ENCODE data around the gene PDE6C.
A peak's percentile ranks its signal among the peaks of the same experiment; 100 is the strongest.
"Not testable (repeated sequence)": the region's sequence is repeated elsewhere in the genome, so short reads cannot be mapped to it uniquely, and the experiment has no call there.

PDE6C gene

DNA sequence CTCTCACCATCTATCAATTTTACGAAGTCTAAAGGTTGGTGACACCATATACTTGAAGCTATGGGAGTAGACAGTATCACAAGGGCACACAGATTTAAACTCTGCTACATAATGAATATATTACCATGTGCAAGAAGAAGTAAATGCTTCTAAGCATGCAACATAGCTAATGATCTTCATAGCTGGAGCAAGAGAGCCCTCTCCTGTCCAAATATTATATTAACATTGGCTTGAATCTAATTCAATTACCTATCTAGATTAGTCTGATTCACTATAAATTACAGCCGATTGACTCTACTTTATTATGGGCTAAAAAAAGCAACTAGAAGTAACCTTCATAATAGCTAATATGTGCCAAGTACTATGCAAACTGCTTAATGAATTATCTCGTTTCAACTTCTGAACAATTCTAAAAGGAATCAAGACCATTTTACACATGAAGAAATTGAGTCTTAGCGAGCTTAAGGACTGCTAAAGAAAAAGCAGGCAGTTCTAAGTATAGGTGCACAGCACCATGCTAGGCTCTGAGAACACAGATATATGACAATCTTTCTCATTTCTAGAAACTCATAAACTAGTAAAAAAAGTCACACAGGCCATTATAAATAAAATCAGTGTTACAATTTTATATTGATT is 68.2 kb downstream of the PDE6C start:
- peak; percentile 4 for DNase-seq (ENCODE audit: low read depth)
- no peak overlapping the region for H3K4me3 ChIP-seq (ENCODE audit: control insufficient read depth, low read depth, low read length)
- TF ChIP-seq, protein P1, sequence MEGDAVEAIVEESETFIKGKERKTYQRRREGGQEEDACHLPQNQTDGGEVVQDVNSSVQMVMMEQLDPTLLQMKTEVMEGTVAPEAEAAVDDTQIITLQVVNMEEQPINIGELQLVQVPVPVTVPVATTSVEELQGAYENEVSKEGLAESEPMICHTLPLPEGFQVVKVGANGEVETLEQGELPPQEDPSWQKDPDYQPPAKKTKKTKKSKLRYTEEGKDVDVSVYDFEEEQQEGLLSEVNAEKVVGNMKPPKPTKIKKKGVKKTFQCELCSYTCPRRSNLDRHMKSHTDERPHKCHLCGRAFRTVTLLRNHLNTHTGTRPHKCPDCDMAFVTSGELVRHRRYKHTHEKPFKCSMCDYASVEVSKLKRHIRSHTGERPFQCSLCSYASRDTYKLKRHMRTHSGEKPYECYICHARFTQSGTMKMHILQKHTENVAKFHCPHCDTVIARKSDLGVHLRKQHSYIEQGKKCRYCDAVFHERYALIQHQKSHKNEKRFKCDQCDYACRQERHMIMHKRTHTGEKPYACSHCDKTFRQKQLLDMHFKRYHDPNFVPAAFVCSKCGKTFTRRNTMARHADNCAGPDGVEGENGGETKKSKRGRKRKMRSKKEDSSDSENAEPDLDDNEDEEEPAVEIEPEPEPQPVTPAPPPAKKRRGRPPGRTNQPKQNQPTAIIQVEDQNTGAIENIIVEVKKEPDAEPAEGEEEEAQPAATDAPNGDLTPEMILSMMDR (IDR thresholded peaks at IDR 0.05; ENCODE audit: control insufficient read depth, insufficient read depth, low read depth, low read length, missing control alignments), result peak; percentile 34

DNA sequence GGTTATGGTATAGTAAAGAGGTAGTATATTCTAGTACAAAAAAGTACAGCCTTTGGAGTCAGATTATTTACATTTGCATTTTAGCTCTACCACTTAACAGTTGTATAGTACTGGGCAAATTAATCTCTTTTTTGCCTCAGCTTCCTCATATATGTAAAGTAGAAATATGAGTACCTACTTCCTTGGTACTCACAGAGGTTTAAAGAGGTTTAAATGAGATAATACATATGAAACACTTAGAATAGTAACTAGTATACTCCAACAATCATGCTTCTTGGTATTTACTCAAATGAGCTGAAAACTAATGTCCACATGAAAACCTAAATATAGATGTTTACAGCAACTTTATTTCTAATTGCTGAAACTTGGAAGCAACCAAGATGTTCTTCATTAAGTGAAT is 75.4 kb downstream of the PDE6C start:
- TF ChIP-seq, protein P1 (IDR thresholded peaks at IDR 0.05; ENCODE audit: control insufficient read depth, insufficient read depth, low read depth, low read length, missing control alignments), result no peak
- no peak overlapping the region for H3K4me3 ChIP-seq (ENCODE audit: control insufficient read depth, low read depth, low read length)
- no peak for DNase-seq (ENCODE audit: low read depth)

DNA sequence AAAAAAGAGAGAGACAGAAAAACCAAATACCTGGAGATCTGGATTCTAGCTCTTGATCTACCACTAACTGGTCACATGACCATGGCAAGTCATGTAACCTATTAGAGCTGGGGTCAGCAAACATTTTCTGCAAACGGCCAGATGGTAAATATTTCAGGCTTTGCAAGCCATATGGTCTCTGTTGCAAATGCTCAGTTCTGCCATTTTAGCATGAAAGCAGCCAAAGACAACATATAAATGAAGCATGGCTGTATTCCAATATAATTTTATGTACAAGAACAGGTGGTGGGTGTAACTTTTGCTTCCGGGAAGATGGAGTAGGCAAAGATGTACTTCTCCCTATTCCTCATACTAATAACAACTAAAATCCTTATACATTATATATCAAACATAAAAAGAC is 83.4 kb downstream of the PDE6C start:
- TF ChIP-seq, protein P1 (IDR thresholded peaks at IDR 0.05; ENCODE audit: control insufficient read depth, insufficient read depth, low read depth, low read length, missing control alignments), result no peak
- no peak for DNase-seq (ENCODE audit: low read depth)
- no peak overlapping the region for H3K4me3 ChIP-seq (ENCODE audit: control insufficient read depth, low read depth, low read length)

DNA sequence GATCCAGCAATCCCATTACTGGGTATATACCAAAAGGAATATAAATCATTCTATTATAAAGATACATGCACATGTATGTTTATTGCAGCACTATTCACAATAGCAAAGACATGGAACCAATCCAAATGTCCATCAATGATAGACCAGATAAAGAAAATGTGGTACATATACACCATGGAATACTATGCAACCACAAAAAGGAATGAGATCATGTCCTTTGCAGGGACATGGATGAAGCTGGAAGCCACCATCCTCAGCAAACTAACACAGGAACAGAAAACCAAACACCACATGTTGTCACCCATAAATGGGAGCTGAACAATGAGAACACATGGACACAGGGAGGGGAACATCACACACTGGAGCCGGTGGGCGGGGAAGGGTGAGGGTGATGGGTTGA is 84.2 kb downstream of the PDE6C start:
- DNase-seq (ENCODE audit: low read depth); H3K4me3 ChIP-seq (ENCODE audit: control insufficient read depth, low read depth, low read length): not testable (repeated sequence)

DNA sequence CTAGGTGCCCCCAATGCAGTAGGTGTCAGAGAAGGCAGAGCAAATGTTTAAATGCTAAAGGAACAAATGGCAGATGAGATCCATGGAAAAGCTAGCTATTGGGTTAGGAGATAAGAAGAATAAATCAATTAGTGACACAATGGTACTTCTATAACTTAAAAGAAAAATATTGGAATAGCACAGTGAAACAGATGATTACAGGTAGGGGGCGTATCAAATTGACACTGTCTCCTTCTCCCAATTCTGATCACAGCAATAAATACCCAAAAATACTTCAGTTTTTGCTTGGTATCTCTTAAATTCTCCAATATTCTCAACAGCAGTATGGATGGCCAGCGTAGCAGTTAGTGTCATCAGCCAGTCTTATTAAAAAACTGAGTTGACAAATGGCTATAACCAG is 84.9 kb downstream of the PDE6C start:
- TF ChIP-seq, protein P1 (IDR thresholded peaks at IDR 0.05; ENCODE audit: control insufficient read depth, insufficient read depth, low read depth, low read length, missing control alignments), result no peak
- no peak overlapping the region for H3K4me3 ChIP-seq (ENCODE audit: control insufficient read depth, low read depth, low read length)
- no peak for DNase-seq (ENCODE audit: low read depth)

DNA sequence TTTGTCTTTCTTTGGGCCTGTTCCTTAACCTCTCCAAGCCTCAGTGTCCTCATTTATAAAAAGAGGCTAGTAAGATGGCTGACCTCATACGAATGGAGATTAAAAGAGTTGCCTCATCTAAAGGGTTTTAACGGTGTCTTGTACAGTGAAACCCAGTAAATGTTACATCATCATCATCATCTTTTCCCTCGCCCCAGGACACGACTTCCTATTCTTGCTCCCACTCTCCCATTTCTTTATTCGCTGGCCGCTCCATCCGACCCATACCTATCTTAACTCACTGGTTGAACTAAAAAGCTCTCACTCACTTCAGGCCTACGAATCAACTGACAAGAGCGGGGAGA is 89.5 kb downstream of the PDE6C start:
- peak; percentile 29 for DNase-seq (ENCODE audit: low read depth)
- TF ChIP-seq, protein P1 (IDR thresholded peaks at IDR 0.05; ENCODE audit: control insufficient read depth, insufficient read depth, low read depth, low read length, missing control alignments), result no peak
- H3K4me3 ChIP-seq (ENCODE audit: control insufficient read depth, low read depth, low read length), result peak overlapping the region; percentile 73

DNA sequence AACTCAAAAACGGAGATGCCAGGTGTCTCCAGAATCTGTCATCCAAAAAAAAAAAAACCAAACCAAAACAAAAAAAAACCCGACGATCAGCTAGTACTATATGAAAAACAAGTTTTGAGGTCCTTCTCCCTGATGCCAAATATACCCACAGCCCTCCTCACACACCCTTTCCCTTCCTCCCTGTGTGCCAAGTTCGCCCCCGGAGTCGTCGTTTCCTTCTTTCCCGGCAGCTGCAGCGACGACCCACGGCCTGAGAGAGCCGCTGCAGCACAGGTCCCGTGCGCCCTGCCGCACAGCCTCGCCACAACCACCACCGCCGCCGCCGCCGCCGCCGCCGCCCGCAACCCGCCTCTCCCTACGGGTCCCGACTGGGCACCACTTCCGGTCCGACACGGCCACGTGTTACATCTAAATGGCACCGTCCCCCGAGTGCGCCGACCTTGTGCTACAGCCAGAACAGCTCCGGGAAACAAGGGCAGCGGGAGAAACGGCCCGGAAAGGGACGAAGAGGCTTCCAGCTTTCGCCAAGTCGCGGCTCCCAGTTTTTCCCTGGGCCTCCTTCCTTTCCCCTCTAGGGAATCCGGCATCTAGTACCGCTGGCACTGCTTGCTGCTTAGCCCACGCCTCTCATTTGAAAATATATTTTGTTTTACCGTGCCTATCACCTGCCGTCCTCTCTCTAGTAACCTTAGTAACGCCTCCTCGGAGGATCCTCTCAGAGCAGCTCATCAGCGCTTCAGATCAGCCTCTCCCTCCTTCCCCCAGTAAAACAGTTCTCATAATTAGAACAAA is 90.1 kb downstream of the PDE6C start, which contains the start of gene FRA10AC1:
Gene FRA10AC1 (minus strand): TSS at position 383 of the 792 bp plus-strand sequence. CDS start 2,486 bp downstream, outside the sequence.
- peak within 1 kb of the TSS; percentile 73 for H3K4me3 ChIP-seq (ENCODE audit: control insufficient read depth, low read depth, low read length)
- peak; percentile 81 for DNase-seq (ENCODE audit: low read depth)
- TF ChIP-seq, protein P1 (IDR thresholded peaks at IDR 0.05; ENCODE audit: control insufficient read depth, insufficient read depth, low read depth, low read length, missing control alignments), result peak; percentile 43
